Left lung (tissue), 10 donors: ENCODE data around the gene FRZB. TPM values are rescaled to one million over a fixed set of nuclear protein-coding genes. Genes with fewer than 3 reads are reported as not detected.

Source experiments
- ATAC-seq: fragments of 200-7000 bp; cut with Tn5 transposase; one replicate; pipeline ENCODE4 v1.9.1; 2020; ENCODE audit warnings: moderate library complexity
- DNase-seq, 4 donors: peaks; one replicate each; pipeline ENCODE4 v3.0.0-alpha.2; 2013 to 2020
- H3K27ac ChIP-seq, 2 donors: fragments of 200-600 bp; sonication (generic) in 1 of 2; one replicate each; pipeline versions ENCODE4 v1.5.0 to v1.8.0; 2020 to 2021
- H3K27me3 ChIP-seq, 2 donors: fragments of 200-600 bp; sonication (generic) in 1 of 2; one replicate each; pipeline versions ENCODE4 v1.5.0 to v1.8.0; 2020 to 2021
- H3K36me3 ChIP-seq, 2 donors: fragments of 200-600 bp; sonication (generic) in 1 of 2; one replicate each; pipeline versions ENCODE4 v1.5.0 to v1.8.0; 2020 to 2021
- H3K4me1 ChIP-seq, 2 donors: fragments of 200-600 bp; one replicate each; pipeline ENCODE4 v1.8.0; 2021
- H3K4me3 ChIP-seq, 2 donors: fragments of 200-600 bp; sonication (generic) in 1 of 2; one replicate each; pipeline versions ENCODE4 v1.5.0 to v1.8.0; 2020 to 2021; ENCODE audit warnings: mild to moderate bottlenecking in 1 of 2
- H3K9me3 ChIP-seq, 2 donors: fragments of 200-600 bp; sonication (generic) in 1 of 2; one replicate each; pipeline versions ENCODE4 v1.5.0 to v1.8.0; 2020 to 2021
- intact Hi-C, 2 donors: fragments of 100-400 bp; cut with DNase I; formaldehyde crosslinking; loops; one replicate each; pipeline versions ENCODE4 v1.11.2 to v1.14.2; 2022
- polyA plus RNA-seq, 6 donors: library from polyadenylated mRNA; unstranded; fragments of 120-200 nt; gene quantifications; one replicate each; pipeline ENCODE4 v1.2.1, GENCODE V29; 2013; ENCODE audit not compliant: insufficient read length in 6 of 6
- total RNA-seq, 2 donors: library from RNA; stranded (reverse); fragmentation: NEBNext Ultra II Directional; extraction: Animal tissue kit (Norgen Biotek cat#: 25700); gene quantifications; one replicate each; pipeline ENCODE4 v1.2.1, GENCODE V29; 2021
- TF ChIP-seq, protein P1 (sequence below), 2 donors: fragments of 200-600 bp; sonication (generic) in 1 of 2; IDR thresholded peaks; one replicate each; pipeline versions ENCODE4 v1.5.0 to v1.8.0; 2021; ENCODE audit warnings: antibody characterized with exemption in 2 of 2
- donor health status: DM: no; HTN: yes; CAD: no.
- donor health status: DM: no; HTN: no; CAD: no.

The FRZB gene
- total and polyA plus RNA-seq, 8 donors = 0.76 to 3.8 (median 2.6) TPM

DNA sequence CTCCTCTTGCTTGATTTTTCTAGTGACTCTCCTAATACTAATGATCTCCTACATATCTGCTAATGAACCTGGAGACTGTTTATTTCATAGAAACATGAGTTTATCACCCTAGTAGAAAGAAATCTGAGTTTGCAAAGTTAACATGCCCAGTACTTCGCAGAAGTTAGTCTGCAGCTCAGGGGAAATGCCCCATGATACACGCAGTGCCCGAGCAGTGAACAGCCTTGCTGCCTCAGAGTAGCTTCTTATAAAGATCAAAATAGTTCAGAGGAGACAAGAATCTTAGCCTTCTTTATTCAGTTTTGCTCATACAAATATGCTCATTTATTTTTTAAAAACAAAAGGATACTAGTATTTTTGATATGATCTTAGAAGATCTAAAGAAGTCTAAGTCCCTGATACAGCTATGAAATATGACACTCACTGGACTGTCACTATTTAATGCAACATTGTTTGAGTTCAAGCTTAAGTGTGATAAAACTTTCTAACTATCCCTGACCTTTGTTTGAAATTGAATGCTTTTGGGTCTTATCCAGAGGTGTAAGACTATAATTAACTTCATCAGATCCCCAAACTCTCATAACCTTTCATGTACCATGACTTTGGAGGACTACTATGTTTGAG, 20.5 kb downstream of the FRZB start:
- intact Hi-C loops = no loop called here
- Histone ChIP-seq H3K9me3 (no peaks in the 10 kb centered on the region), H3K27ac (no peak overlapping the region), H3K27me3 (no peaks in the 10 kb centered on the region), H3K4me3 (no peak overlapping the region), H3K4me1 (no peaks in the 10 kb centered on the region), H3K36me3 (no peaks in the 10 kb centered on the region)
- ATAC-seq (no peak), DNase-seq (no peak)
- TF ChIP-seq, protein P1, sequence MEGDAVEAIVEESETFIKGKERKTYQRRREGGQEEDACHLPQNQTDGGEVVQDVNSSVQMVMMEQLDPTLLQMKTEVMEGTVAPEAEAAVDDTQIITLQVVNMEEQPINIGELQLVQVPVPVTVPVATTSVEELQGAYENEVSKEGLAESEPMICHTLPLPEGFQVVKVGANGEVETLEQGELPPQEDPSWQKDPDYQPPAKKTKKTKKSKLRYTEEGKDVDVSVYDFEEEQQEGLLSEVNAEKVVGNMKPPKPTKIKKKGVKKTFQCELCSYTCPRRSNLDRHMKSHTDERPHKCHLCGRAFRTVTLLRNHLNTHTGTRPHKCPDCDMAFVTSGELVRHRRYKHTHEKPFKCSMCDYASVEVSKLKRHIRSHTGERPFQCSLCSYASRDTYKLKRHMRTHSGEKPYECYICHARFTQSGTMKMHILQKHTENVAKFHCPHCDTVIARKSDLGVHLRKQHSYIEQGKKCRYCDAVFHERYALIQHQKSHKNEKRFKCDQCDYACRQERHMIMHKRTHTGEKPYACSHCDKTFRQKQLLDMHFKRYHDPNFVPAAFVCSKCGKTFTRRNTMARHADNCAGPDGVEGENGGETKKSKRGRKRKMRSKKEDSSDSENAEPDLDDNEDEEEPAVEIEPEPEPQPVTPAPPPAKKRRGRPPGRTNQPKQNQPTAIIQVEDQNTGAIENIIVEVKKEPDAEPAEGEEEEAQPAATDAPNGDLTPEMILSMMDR (IDR thresholded peaks at IDR 0.05) = no peak

DNA sequence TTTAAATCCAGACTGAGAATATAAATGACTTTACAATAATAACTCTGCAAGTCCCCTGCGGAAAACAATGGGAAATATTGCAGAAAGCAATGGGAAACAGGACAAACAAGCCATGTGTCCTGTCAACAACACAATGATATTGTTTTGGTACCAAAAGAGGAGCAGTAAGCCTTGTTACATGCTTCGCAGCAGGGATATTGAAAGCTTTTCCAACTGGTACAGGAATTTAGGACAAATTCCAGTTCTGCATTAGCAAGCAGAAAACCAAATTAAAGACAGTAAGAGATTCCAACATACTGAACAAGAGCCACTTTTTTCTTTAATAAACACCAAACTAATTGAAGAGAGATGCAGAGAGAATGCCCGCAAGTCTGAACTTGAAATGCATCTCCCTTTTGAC, 30.0 kb downstream of the FRZB start:
- no peaks in the 10 kb centered on the region for H3K36me3 ChIP-seq
- no peaks in the 10 kb centered on the region for H3K27me3 ChIP-seq
- H3K9me3 ChIP-seq = no peaks in the 10 kb centered on the region
- TF ChIP-seq, protein P1 (IDR thresholded peaks at IDR 0.05) = no peak
- ATAC-seq = no peak
- intact Hi-C loops = no loop called here
- DNase-seq = no peak
- no peak overlapping the region for H3K27ac ChIP-seq
- no peaks in the 10 kb centered on the region for H3K4me1 ChIP-seq
- no peak overlapping the region for H3K4me3 ChIP-seq

DNA sequence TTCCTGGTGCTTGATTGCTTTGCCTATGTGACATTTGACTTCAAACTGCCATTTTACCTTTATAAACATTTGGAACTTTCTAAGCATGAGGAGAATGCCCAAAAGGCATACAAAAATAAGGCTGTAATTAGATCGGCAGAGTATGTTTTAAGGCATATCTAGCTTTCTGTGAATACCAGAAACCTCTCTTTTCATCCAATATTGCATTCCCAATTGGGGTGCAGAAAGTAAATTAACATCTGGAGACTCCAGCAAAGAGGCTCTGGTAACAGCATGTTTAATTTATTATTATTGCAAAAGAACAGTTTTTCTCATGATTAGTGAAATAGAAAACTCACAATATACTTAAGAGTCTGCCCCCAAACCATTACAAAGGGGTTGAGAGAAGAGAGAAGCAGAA, 32.1 kb downstream of the FRZB start:
- no peaks in the 10 kb centered on the region for H3K36me3 ChIP-seq
- TF ChIP-seq, protein P1 (IDR thresholded peaks at IDR 0.05) = no peak
- intact Hi-C loops = no loop called here
- no peak overlapping the region for H3K4me3 ChIP-seq
- H3K4me1 ChIP-seq = no peaks in the 10 kb centered on the region
- H3K9me3 ChIP-seq = no peaks in the 10 kb centered on the region
- H3K27ac ChIP-seq = no peak overlapping the region
- ATAC-seq = no peak
- DNase-seq = no peak
- H3K27me3 ChIP-seq = no peaks in the 10 kb centered on the region

DNA sequence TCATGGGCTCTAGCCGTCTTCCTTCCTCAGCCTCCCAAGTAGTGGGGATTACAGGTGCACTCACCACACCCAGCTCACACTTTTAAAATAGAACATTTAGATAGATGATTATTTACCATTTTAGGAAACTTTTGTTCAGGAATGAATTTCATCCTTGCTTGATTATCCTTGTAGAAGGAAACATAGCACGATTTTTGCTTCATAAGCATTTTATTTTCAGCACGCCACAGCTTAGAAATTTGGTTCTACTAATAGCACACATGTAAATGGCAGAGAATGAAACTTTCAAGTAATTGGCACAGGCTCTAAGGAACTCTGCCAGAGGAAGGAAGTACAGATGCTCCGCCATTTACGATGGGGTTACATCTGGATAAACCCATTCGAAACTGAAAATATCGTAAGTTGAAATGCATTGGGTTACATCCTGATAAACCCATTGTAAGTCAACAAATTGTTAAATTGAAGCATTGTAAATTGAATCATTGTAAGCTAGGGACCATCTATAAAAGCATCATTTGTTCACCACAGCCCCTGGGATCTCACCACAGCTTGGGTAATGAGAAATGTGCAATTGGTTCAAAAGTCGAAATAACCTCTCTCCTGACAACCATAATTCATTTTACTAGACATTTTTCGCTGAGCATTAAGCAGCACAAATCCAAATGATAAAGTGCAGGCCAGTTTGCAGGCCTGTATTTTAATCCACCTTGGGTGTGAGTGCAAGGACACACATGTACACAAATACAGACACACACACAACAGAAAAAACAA, 33.2 kb downstream of the FRZB start:
- H3K27me3 ChIP-seq = no peaks in the 10 kb centered on the region
- H3K9me3 ChIP-seq = no peaks in the 10 kb centered on the region
- no peak overlapping the region for H3K4me3 ChIP-seq
- DNase-seq (no peak), ATAC-seq (no peak)
- H3K4me1 ChIP-seq = no peaks in the 10 kb centered on the region
- TF ChIP-seq, protein P1 (IDR thresholded peaks at IDR 0.05) = no peak
- H3K27ac ChIP-seq = no peak overlapping the region
- intact Hi-C loops = no loop called here
- H3K36me3 ChIP-seq = no peaks in the 10 kb centered on the region

DNA sequence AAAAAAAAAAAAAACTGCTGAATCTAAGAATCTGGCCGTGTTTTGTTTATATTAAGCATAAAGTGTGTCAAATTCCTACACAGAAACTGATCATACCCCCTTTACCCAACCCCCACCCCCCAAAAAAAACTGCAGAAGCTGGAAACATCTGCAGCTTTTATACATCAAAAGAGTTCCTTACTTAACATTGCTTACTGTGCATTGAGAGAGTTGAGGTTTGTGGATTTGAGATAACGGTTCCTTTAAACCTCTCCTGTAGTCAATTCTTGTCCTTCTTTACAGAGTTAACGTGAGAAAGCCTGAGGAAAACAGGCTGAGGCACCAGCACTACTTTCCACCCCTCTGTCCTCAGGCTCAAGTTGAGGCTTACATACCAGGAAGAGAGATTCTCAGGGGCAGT, 34.5 kb downstream of the FRZB start:
- Histone ChIP-seq H3K36me3 (no peaks in the 10 kb centered on the region), H3K27ac (no peak overlapping the region), H3K4me3 (no peak overlapping the region), H3K4me1 (no peaks in the 10 kb centered on the region), H3K27me3 (no peaks in the 10 kb centered on the region), H3K9me3 (no peaks in the 10 kb centered on the region)
- TF ChIP-seq, protein P1 (IDR thresholded peaks at IDR 0.05) = no peak
- ATAC-seq = no peak
- intact Hi-C loops = no loop called here
- DNase-seq = no peak
